ENCODE data around the gene EPHB1. TPM values are rescaled to one million over a fixed set of nuclear protein-coding genes. Genes with fewer than 3 reads are reported as not detected.

EPHB1 gene
- polyA plus RNA-seq, 1 of the 3 experiments (the other 2 are of a cell fraction), result 1.2 TPM

DNA sequence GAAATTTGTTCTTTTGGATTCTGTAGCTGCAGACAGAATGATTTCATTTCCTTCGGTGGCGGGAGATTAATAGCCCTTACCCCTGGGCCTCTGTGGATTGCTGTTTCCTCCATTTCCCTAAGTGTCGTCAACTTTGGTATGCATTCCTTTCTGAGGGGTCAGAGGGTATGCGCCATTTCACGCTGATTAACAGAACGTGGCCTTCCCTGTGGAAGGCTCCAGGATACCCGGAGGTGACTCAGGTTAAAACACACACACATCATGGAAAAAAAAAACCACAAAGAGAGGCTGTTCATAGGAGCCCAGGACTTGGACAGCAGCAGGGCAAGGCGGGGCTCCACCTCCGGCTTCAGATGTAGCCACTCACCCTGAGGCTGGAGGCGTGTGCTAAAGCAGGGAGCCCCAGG, 51.9 kb downstream of the EPHB1 start:
- TF ChIP-seq TEAD4 (IDR thresholded peaks at IDR 0.05; ENCODE audit: borderline replicate concordance, insufficient read depth) (peak; percentile 40; the same call in 1 of the 2 replicates), RXRA (IDR thresholded peaks at IDR 0.05; ENCODE audit: borderline replicate concordance, low read depth) (0 out of 2 replicates have a peak, but pooled peaks have one; percentile 14), FOSL2 (IDR thresholded peaks at IDR 0.05; ENCODE audit: borderline replicate concordance, low read depth) (peak; percentile 55), RAD21 (IDR thresholded peaks at IDR 0.05; ENCODE audit: low read length) (no peak), YY1 (IDR thresholded peaks at IDR 0.05; ENCODE audit: low read depth) (peak; percentile 75), JUND (IDR thresholded peaks at IDR 0.05) (peak; percentile 59), MXI1 (IDR thresholded peaks at IDR 0.05; ENCODE audit: low read depth, low read length) (no peak), RFX5 (IDR thresholded peaks at IDR 0.05; ENCODE audit: low read length) (no peak), SIN3A (IDR thresholded peaks at IDR 0.05; ENCODE audit: borderline replicate concordance, low read depth, low read length) (no peak), NFIC (IDR thresholded peaks at IDR 0.05; ENCODE audit: borderline replicate concordance) (peak; percentile 28; the same call in 1 of the 2 replicates), ELF1 (IDR thresholded peaks at IDR 0.05) (no peak), EP300 (IDR thresholded peaks at IDR 0.05; ENCODE audit: borderline replicate concordance in 1 of 2, low read depth in 1 of 2, low read length in 1 of 2) (peak in 1 of 2 experiments; percentile 47; a peak in 2 of 4 replicates), TCF12 (IDR thresholded peaks at IDR 0.05) (peak; percentile 37)
- TF ChIP-seq, protein P1, sequence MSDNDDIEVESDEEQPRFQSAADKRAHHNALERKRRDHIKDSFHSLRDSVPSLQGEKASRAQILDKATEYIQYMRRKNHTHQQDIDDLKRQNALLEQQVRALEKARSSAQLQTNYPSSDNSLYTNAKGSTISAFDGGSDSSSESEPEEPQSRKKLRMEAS (IDR thresholded peaks at IDR 0.05; ENCODE audit: low read depth), result peak; percentile 72
- TF ChIP-seq, protein P2, sequence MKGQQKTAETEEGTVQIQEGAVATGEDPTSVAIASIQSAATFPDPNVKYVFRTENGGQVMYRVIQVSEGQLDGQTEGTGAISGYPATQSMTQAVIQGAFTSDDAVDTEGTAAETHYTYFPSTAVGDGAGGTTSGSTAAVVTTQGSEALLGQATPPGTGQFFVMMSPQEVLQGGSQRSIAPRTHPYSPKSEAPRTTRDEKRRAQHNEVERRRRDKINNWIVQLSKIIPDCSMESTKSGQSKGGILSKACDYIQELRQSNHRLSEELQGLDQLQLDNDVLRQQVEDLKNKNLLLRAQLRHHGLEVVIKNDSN (IDR thresholded peaks at IDR 0.05; ENCODE audit: borderline replicate concordance, low read depth), result no peak
- TF ChIP-seq, protein P3, sequence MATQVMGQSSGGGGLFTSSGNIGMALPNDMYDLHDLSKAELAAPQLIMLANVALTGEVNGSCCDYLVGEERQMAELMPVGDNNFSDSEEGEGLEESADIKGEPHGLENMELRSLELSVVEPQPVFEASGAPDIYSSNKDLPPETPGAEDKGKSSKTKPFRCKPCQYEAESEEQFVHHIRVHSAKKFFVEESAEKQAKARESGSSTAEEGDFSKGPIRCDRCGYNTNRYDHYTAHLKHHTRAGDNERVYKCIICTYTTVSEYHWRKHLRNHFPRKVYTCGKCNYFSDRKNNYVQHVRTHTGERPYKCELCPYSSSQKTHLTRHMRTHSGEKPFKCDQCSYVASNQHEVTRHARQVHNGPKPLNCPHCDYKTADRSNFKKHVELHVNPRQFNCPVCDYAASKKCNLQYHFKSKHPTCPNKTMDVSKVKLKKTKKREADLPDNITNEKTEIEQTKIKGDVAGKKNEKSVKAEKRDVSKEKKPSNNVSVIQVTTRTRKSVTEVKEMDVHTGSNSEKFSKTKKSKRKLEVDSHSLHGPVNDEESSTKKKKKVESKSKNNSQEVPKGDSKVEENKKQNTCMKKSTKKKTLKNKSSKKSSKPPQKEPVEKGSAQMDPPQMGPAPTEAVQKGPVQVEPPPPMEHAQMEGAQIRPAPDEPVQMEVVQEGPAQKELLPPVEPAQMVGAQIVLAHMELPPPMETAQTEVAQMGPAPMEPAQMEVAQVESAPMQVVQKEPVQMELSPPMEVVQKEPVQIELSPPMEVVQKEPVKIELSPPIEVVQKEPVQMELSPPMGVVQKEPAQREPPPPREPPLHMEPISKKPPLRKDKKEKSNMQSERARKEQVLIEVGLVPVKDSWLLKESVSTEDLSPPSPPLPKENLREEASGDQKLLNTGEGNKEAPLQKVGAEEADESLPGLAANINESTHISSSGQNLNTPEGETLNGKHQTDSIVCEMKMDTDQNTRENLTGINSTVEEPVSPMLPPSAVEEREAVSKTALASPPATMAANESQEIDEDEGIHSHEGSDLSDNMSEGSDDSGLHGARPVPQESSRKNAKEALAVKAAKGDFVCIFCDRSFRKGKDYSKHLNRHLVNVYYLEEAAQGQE (IDR thresholded peaks at IDR 0.05; ENCODE audit: low read depth, low read length), result peak; percentile 92
- TF ChIP-seq, protein P4, sequence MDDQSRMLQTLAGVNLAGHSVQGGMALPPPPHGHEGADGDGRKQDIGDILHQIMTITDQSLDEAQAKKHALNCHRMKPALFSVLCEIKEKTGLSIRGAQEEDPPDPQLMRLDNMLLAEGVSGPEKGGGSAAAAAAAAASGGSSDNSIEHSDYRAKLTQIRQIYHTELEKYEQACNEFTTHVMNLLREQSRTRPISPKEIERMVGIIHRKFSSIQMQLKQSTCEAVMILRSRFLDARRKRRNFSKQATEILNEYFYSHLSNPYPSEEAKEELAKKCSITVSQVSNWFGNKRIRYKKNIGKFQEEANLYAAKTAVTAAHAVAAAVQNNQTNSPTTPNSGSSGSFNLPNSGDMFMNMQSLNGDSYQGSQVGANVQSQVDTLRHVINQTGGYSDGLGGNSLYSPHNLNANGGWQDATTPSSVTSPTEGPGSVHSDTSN (IDR thresholded peaks at IDR 0.05), result peak; percentile 70
- Histone ChIP-seq H3K36me3 (replicated peaks in 1 of 2; ENCODE audit: control insufficient read depth in 1 of 2, insufficient read depth in 2 of 2, low read length in 1 of 2) (no peaks in the 10 kb centered on the region), H2AFZ (ENCODE audit: low read depth) (peak overlapping the region; percentile 84; the same call in 1 of the 2 replicates), H3K27me3 (ENCODE audit: insufficient read depth) (no peaks in the 10 kb centered on the region), H3K4me2 (peak overlapping the region; percentile 45), H3K27ac (ENCODE audit: low read depth in 2 of 2, low read length in 1 of 2) (peak overlapping the region in 1 of 2 experiments; percentile 59; a peak in 2 of 4 replicates), H3K9me3 (no peaks in the 10 kb centered on the region), H4K20me1 (ENCODE audit: insufficient read depth) (no peaks in the 10 kb centered on the region), H3K4me3 (ENCODE audit: low read depth in 2 of 2, low read length in 1 of 2) (no peak overlapping the region), H3F3A (replicated peaks; ENCODE audit: insufficient read depth) (peaks cover 4% of the 10 kb centered on the region), H3K9ac (no peak overlapping the region), H3K4me1 (ENCODE audit: control insufficient read depth in 1 of 2, insufficient read depth in 2 of 2, low read depth in 1 of 2, low read length in 1 of 2) (no peaks in the 10 kb centered on the region), H3K9me2 (no peaks in the 10 kb centered on the region), H3K79me2 (ENCODE audit: insufficient read depth) (no peaks in the 10 kb centered on the region)
- DNase-seq, result no peak
- POLR2A ChIA-PET, result no interaction called here
- CTCF ChIA-PET, result no interaction called here
- 16% methylated on average over 10 of the region's 10 CpGs for WGBS (ENCODE audit: low lambda C conversion rate)
